GM21723 (cell line): ENCODE data around the gene CEP128.

Experiments
- ATAC-seq: cut with Tn5 transposase; IDR thresholded peaks from one replicate; pipeline ENCODE4 v1.9.1; 2021; ENCODE audit warnings: mild to moderate bottlenecking, moderate library complexity; ENCODE audit not compliant: unreplicated experiment

The CEP128 gene

DNA sequence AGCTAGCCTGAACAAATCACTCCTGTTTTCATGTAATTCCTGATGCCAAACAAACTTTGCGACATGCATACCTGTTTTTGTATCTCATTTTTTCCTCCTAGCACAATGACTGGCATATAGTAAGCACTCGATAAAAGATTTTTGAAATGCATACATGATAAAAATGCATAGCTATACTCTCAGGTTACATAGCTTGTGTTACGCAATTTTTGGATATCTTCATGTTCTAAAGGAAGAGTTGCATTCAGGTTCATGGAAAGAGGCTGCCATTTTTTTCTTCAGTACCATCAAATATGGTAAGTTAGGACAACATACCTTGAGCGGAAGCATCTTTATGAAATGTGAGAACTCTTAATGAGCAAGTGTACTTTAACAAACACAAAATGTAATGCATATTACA lies 445.4 kb downstream of the CEP128 start:
- no peak for ATAC-seq

GRCh38 chr14:80494769-80495168 lies 446.8 kb downstream of the CEP128 start:
- no peak for ATAC-seq

DNA sequence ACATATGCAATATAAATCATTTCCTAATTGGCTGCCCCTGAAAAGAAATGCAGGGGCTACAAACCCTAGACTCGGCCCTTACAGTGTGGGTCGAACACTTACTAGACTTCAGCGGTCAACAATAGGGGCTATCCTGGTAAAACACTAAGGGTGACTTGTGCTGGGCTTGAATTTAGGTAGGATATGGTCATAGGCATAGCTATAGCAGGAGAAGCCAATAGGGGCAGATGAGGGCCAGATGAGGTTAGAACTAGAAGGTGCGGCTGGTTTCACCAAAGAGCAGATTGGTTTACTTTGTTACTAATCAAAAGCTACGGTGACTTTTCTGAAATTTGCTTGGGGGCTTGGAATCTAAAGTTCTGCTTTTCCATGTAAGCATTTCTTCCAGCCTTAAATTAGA lies 447.9 kb downstream of the CEP128 start:
- ATAC-seq = no peak

DNA sequence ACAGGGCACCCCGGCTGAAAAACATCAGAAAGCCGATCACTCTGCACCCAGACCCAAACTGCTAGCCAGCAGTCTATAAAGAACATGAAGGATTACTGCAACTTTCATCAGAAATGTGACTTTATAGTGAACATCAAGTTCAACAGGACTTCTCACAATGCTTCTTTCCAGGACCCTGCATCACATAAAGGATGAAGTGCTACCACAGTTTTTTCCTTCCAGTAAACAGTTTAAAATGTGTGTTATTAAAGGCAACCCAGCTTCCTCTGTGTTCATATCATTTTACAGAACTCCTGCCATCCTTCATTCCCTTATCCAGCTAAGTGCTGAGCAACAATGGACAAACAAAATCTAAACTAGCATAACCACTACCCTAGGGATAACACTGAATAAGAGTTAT lies 449.9 kb downstream of the CEP128 start:
- ATAC-seq = no peak

GRCh38 chr14:80491131-80491530 lies 450.4 kb downstream of the CEP128 start:
- peak; percentile 96 for ATAC-seq

DNA sequence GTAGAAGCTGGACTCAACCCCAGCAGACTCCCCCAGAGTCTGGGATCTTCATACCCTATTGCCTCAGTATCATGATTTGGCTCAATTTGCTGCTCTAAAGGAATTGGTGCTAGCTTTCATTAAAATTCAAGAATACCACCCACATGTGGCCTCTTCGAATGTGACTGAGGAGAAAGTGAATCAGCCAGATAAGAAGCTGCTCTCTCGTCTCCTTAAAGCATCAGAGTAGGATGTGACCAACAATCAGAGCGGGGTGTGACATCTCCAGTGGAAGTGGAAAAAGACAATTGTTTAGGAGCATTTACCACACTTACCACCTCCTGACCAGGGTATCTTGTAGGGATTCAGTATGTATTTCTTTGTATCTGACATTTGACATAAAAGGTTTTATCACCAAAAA lies 452.0 kb downstream of the CEP128 start:
- no peak for ATAC-seq

DNA sequence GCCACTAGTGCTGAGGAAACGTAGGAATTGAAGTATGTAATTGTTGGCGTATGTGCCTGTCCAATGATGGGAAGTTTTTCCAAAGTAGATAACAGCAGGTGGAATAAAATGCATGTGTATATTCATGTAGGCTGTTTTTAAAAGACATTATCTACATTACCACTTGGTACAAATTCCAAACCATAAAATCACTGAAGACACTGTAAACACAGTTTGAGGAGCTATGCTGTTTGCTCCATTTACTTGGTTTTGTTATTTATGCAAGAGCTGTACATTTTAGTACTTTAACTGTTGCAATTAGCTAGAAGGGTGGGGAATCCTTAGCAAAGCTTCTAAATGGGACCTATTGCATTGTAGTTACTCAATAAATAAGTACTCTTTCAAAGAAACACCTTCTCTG lies 455.8 kb downstream of the CEP128 start:
- ATAC-seq = no peak

DNA sequence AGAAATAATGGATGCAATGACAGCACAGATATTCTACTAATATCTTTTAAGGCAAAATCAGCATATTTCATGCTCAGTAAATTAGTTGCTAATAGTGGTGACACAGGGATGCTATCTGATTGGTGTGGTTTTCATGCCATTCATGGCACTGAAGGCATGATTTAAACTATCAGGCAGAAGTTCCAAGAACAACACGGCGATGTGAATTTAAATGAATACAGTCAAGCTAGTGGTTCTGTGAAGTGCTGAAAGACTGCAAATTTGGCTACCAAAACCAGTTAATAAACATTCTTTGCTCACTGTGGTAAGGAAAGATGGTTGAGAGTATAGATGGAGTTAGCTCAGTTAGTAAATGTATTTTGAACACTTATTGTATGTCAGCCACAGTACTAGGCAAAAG lies 458.2 kb downstream of the CEP128 start:
- ATAC-seq = no peak

GRCh38 chr14:80477388-80478160 lies 464.0 kb downstream of the CEP128 start:
- no peak for ATAC-seq

DNA sequence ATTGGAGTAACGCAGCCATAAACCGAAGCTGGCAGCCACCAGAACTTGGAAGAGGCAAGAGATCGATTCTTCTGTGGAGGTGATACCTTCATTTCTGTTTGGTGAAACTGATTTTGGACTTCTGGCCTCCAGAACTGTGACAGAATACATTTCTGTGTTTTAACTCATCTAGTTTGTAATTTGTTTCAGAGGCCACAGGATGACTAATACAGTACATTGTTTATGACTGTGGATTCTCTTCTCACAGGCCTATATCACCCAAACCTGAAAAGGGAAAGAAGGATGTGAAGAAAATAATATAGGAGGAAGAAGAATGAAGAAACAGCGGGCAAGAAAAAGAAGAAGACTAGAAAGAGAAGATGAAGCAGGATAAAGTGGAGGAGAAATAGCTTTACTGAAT lies 466.5 kb downstream of the CEP128 start:
- no peak for ATAC-seq

DNA sequence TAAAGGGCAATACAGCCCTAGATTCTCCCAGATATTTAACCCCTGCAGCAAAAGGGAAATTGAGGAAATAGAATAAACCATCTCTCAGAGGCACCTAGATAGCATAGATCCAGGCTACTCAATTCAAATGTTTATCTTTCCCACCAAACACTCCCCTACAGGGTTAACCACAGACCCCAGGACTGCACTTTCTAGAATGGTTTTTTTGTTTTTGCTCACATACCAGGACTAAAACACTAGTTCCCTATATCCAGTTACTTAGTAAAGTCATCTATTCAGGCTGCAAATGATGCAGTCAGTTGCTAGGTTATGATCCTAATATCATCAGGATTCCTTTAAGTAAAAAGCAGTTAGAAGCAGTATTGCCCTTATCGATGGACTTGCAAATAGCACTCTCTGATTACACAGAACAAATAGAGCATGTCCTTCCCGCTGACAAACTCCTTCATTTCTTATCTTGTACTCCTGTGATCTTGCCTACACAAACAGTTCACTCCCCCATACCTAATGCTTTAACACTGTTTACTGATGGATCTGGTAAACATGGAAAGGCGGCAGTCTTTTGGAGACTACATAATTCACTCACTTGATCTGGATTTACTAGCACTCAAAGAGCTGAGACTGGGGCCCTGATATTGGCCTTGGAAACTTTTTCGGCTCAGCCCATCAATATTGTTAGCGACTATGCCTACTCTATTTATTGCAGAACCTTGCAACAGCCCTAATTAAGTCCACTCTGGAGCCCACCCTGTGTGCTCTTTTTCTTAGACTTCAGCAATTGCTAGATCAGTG lies 473.0 kb downstream of the CEP128 start:
- no peak for ATAC-seq

GRCh38 chr14:80465546-80466220 lies 475.9 kb downstream of the CEP128 start:
- no peak for ATAC-seq

- no peak for ATAC-seq
Measured at GRCh38 chr14:80464531-80465149, 476.9 kb downstream of the CEP128 start.

DNA sequence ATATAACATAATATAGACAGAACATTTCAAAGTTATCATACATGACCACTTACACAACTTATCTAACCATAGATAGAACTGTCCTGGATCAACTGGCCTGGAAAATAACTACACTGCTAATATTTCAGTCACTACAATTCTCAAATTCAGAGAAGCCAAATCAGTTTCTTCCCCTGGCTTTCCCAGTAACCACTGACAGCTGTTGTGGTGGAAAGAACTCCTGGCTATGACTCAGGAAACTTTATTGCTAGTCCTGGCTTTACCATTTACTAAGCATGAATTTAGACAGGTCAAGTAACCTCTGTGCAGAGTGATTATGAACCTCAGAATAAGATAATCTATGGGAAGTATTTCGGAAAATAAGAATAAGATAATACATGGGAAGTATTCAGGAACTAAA lies 485.3 kb downstream of the CEP128 start:
- no peak for ATAC-seq

DNA sequence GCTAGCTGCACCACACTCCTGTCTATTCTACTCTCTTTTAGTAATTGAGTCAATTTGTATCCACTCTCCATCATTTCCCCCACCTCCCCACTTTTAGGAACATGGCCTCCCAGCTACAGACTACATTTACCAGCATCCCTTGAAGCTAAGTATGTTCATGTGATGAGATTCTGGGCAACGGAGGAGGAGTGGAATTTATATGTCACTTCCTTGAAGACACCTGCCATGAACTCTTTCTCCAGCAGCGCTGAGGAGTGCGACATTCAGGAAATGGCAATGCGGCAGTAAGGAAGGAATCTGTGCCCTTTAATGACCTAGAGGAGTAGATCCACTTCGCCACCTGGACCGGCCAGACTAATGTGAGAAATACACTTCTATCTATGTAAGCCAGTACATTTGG lies 486.5 kb downstream of the CEP128 start:
- no peak for ATAC-seq

DNA sequence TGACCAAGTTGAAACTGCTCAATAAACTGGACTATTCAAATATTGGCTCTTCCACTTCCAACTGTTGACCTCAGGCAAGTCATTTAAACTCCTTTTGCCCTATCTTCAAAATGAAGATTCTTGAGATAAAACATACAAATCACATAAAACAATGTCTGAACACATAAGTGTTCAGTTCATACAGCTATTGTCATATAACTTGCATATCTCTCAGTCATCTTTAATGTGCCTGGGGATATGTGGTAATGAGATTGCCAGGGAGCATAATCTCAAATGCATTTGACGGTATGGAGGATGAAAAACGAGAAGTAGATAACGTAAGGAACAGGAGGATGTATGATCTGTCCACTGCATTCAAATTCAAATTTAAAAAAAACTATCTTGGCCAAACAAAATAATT lies 493.3 kb downstream of the CEP128 start:
- ATAC-seq = no peak

DNA sequence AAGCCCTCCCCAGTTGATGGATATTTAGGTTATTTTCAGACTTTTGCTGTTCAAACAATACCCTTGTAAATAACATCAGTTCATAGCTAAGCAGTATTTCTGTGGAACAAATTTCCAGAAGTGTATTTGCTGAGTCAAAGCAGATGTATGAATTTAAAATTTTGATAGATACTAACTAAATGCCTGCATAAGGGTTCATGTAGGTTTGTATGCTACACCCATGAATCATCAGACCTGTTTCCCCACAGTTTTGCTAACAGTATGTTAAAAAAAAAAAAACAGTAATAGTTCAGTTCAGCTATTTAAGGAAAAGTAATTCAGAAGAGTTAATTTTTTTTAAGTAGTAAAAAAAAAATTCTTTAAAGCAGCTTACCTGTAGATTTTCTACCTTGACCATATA lies 494.1 kb downstream of the CEP128 start:
- no peak for ATAC-seq
